NCI-H2107 (cell line): ENCODE data around the gene NFIC.
"Not testable (repeated sequence)": the region's sequence is repeated elsewhere in the genome, so short reads cannot be mapped to it uniquely, and the experiment has no call there.

Experiments used
- DNase-seq: peaks from one replicate; lab custom pipeline; 2025; lab: John Stamatoyannopoulos, UW

The NFIC gene

GRCh38 chr19:3420909-3421619, 54.7 kb downstream of the NFIC start:
- no peak for DNase-seq

DNA sequence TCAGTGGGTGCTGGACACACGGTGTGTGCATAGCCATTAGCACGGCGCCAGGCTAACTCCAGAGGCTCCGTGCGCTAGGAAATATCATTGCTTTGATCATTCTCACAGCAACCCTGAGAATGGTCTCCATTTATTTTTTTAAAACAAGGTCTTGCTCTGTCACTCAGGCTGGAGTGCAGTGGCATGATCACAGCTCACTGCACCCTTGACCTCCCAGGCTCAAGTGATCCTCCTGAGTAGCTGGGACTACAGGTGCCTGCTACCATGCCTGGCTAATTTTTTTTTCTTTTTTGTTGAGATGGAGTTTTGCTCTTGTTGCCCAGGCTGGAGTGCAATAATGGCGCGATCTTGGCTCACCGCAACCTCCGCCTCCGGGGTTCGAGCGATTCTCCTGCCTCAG, 55.3 kb downstream of the NFIC start:
- not testable (repeated sequence) for DNase-seq

GRCh38 chr19:3423183-3423829, 56.9 kb downstream of the NFIC start:
- DNase-seq: no peak

- no peak for DNase-seq
Measured at GRCh38 chr19:3426433-3426832, 60.0 kb downstream of the NFIC start.

- not testable (repeated sequence) for DNase-seq
Measured at GRCh38 chr19:3430366-3430680, 63.9 kb downstream of the NFIC start.

DNA sequence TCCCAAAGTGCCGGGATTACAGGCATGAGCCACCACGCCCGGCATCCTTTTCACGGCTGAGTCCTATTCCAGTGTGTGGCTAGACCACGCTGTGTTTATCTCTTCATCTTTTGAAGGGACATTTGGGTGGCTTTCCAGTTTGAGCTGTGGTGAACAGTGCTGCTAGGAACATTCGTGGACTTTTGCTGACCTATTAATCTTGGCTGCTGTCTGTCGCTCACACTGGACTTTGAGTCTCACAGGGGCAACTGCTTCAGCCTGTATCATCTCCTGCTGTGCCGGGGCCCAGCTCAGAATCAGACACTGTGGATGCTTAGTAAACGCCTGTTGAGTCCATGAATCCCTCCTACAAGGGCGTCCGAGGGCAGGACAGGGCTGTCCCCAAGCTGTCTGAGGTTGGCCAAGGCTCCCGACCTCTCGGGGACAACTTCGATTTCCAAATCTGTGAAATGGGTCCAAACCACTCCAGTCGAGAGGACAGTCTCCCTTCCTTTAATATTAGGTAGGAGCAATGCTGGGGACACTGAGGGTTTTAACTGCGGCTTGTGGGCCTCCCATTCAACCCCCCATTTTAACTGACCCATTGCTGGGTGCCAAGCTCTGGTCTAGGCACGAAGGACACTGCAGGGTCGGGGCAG, 65.5 kb downstream of the NFIC start:
- DNase-seq: no peak

- DNase-seq: no peak
Measured at GRCh38 chr19:3433313-3433712, 66.9 kb downstream of the NFIC start.

DNA sequence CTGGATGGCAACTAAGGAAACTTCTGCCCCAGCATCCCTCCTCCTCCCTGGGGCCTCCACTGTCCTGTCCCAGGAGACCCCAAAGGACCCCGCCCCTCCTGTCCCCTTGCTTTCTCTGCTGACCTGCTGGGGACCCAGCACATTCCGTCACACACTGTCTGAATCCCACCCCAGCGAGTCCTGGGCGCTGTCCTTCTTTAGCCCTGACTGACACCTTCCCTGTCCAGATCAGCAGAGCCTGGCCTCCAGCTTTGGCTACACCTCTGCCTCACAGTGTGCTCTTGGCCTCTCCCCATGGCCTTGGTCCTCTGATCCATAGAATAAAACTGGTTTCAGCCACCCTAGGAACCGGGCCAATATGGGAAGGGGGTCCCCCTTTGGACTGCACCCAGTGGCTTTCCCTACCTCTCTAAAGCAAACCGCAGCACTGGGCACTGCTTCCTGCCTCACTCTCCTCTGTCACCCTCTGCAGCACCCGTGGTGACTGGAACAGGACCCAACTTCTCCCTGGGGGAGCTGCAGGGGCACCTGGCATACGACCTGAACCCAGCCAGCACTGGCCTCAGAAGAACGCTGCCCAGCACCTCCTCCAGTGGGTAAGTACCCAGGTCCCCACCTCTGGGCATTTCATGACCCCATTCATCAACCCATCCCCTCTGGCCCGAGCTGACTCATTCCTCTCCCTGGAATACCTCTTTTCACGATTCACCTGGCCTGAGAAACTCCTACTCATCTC, 67.6 kb downstream of the NFIC start:
- no peak for DNase-seq

DNA sequence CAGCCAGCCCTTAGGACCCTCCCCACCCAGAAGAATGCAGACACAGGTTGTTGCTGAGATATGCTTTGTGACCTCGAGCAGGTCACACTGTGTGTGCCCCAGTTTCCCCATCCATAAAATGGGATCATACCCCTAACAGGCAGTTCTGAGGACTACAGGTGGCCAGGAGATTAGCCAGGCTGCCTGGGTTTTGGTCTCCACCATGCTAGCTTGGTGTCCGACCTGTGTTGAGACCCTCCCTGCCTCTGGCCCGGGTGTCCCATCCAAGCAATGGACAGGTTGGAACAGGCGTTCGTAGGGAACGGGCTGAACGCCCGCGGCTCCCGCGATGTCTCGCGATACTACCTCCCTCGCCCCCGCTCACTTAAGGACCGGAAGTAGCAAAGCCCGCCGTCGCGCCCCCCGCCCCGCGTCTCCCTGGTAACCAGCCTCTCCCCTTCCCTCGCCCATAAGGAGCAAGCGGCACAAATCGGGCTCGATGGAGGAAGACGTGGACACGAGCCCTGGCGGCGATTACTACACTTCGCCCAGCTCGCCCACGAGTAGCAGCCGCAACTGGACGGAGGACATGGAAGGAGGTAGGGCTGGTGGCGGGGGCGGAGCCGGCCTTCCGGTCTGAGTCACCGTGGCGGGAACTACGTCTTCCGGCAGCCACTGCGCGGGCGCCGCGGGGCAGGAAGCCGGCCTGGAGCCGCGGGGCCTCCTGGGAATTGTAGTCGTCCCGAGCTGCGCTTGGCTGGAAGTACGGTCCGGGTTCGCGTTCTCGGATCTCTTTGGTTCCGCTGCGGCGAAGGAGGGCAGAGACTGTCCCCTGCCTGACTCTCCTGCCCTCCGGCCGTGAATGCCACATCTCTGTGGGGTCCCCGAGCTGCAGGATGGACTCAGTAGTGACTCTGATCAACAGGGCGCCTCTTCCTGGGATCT, 68.5 kb downstream of the NFIC start:
- peak; percentile 83 for DNase-seq

DNA sequence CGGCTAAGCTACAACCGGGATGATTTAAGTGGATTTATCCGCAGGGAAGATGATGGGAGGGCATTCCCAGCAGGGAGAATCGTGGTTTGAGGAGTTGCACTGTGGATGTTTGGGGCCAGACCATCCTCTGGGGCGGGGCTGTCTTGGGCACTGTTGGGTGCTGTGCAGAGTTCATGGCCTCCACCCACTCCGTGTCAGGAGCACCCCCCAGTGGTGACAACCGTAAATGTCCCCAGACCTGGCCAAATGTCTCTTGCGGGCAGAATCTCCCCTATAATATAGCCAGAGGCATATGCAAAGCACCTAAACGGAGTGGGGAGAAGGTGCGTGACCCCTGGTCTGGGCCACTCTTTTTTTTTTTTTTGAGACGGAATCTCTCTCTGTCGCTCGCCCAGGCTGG, 73.7 kb downstream of the NFIC start:
- DNase-seq: no peak

- DNase-seq: no peak
Measured at GRCh38 chr19:3441089-3441985, 75.0 kb downstream of the NFIC start.

- DNase-seq: no peak
Measured at GRCh38 chr19:3441986-3442329, 75.6 kb downstream of the NFIC start.

DNA sequence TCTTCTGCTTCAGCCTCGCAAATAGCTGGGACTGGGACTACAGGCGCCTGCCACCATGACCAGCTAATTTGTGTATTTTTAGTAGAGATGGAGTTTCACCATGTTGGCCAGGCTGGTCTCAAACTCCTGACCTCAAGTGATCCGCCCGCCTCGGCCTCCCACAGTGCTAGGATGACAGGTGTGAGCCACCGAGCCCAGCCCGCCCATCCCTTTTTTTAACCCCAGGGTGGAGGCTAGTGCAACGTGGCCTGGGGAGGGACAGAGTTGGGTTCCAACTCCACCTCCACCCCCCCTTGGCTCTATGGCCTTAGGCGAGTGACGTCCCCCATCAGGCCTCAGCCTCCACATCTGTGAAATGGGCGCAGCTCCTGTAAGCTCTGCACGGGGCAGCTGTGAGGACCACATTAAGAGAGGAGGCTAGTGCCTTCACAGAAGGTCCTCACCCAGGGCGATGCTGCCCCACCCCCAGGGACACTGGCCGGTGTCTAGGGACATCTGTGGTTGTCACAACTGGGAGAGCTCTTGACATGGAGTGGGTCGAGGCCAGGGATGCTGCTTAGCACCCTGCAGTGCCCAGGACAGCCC, 76.2 kb downstream of the NFIC start:
- DNase-seq: no peak

GRCh38 chr19:3443840-3444694, 77.7 kb downstream of the NFIC start:
- no peak for DNase-seq

DNA sequence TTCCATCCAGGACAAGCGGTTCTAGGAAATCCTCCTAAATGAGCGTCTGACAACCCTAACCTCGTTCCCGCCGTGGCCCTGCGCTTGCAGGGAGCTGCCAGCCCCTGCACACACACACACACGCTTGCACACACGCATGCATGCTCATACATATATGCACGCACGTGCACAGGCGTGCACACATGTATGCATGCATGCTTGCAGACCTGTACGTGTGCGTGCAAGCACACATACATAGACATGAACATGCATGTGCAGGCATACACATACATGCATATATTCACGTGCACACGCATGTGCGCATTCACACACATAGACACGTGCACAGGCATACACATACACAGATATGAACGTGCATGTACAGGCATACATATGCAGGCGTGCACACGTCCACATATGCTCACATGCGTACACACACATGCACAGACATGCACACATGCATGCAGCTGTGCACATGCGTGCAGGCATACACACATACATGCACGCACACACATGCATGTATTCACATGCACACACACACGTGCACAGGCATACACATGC, 78.4 kb downstream of the NFIC start:
- no peak for DNase-seq

- DNase-seq: not testable (repeated sequence)
Measured at GRCh38 chr19:3446657-3447056, 80.3 kb downstream of the NFIC start.

- no peak for DNase-seq
Measured at GRCh38 chr19:3448616-3449334, 82.4 kb downstream of the NFIC start.

DNA sequence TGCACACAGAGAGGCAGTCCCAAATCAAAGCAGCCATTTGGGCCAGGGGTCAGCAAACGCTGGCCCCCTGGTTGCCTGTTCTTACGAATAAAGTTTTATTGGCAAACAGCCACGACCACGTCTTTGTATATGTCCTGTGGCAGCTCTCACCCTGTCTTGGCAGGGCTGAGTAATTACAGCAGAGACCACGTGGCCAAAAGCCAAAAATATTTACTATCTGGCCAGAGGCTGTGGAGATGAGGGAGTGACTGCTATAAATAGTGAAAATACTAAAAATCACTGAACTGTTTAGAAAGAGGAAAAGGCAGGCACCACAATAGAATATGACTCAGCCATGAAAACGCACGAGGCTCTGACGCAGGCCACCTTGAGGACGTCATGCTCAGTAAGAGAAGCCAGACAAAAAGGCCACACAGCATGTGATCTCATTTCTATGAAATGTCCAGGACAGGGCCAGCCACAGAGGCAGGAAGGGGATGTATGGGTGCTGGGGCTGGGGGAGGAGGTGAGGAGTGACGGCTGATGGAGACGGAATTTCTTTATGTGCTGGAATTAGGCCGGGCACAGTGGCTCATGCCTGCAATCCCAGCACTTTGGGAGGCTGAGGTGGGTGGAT, 84.5 kb downstream of the NFIC start:
- DNase-seq: no peak
